Keratinocyte (primary cell): Measurements from ENCODE around the gene TMCC2. TPM values are rescaled to one million over a fixed set of nuclear protein-coding genes. Genes with fewer than 3 reads are reported as not detected.
A peak's percentile ranks its signal among the peaks of the same experiment; 100 is the strongest.

Source experiments
- DNase-seq: peaks from one replicate; pipeline ENCODE4 v3.0.0-alpha.2; 2011; ENCODE audit warnings: low read depth, missing footprints, low spot score
- FAIRE-seq: peaks from 2 replicates; lab custom pipeline; 2011; peaks lifted over from hg19 to GRCh38; lab: Jason Lieb, UNC
- H2AFZ ChIP-seq: 2 replicates; pipeline ENCODE4 v1.6.0; 2012; ENCODE audit warnings: low read length, control low read depth, inconsistent platforms; ENCODE audit not compliant: control insufficient read depth
- H3K27ac ChIP-seq: 2 replicates; pipeline ENCODE4 v1.5.1; 2011; ENCODE audit warnings: low read length; ENCODE audit not compliant: control insufficient read depth, insufficient read depth
- H3K27me3 ChIP-seq: 3 replicates; pipeline ENCODE4 v1.6.0; 2011; ENCODE audit warnings: low read length; ENCODE audit not compliant: control insufficient read depth, insufficient read depth; ENCODE audit errors: extremely low read depth
- H3K36me3 ChIP-seq, 2 experiments: 2 replicates in 1 of 2; 3 replicates in 1 of 2; pipeline ENCODE4 v1.5.1; 2011; ENCODE audit warnings: low read length in 2 of 2, mild to moderate bottlenecking in 1 of 2; ENCODE audit not compliant: control insufficient read depth in 2 of 2, insufficient read depth in 2 of 2; ENCODE audit errors: extremely low read depth in 1 of 2
- H3K4me1 ChIP-seq: 3 replicates; pipeline ENCODE4 v1.5.1; 2011; ENCODE audit warnings: low read length; ENCODE audit not compliant: control insufficient read depth, insufficient read depth; ENCODE audit errors: extremely low read depth
- H3K4me2 ChIP-seq: 3 replicates; pipeline ENCODE4 v1.6.0; 2011; ENCODE audit warnings: low read depth, low read length; ENCODE audit not compliant: control insufficient read depth, insufficient read depth; ENCODE audit errors: extremely low read depth
- H3K4me3 ChIP-seq, 3 experiments: fragments of 200-600 bp in 1 of 3; sonication (generic) in 1 of 3; 2 replicates in 2 of 3; 3 replicates in 1 of 3; pipeline ENCODE4 v1.5.1; 2011 to 2016; ENCODE audit warnings: low read length in 3 of 3, mild to moderate bottlenecking in 3 of 3, control low read depth in 2 of 3, inconsistent platforms in 1 of 3, low read depth in 1 of 3, mixed read lengths in 1 of 3, mixed run types in 1 of 3, moderate library complexity in 1 of 3; ENCODE audit not compliant: control insufficient read depth in 2 of 3, insufficient read depth in 2 of 3; ENCODE audit errors: extremely low read depth in 1 of 3
- H3K79me2 ChIP-seq: 2 replicates; pipeline ENCODE4 v1.6.0; 2012; ENCODE audit warnings: low read length; ENCODE audit not compliant: control insufficient read depth, insufficient read depth
- H3K9ac ChIP-seq: 3 replicates; pipeline ENCODE4 v1.6.0; 2011; ENCODE audit warnings: low read length; ENCODE audit not compliant: control insufficient read depth, insufficient read depth; ENCODE audit errors: extremely low read depth
- H3K9me1 ChIP-seq: 3 replicates; pipeline ENCODE4 v1.6.0; 2011; ENCODE audit warnings: low read length; ENCODE audit not compliant: control insufficient read depth, insufficient read depth; ENCODE audit errors: extremely low read depth
- H3K9me3 ChIP-seq: 2 replicates; pipeline ENCODE4 v1.5.1; 2012; ENCODE audit warnings: low read depth, low read length; ENCODE audit not compliant: control insufficient read depth
- H4K20me1 ChIP-seq: 3 replicates; pipeline ENCODE4 v1.6.0; 2011; ENCODE audit warnings: low read length; ENCODE audit not compliant: control insufficient read depth, insufficient read depth; ENCODE audit errors: extremely low read depth
- EZH2 ChIP-seq: IDR thresholded peaks from one replicate; pipeline ENCODE4 v1.6.1; 2012; ENCODE audit warnings: inconsistent platforms, mild to moderate bottlenecking, low read length, moderate library complexity
- dilution Hi-C: fragments of 300-500 bp; cut with MboI; formaldehyde crosslinking; loops from one replicate; pipeline ENCODE4 v1.7.0; 2020; ENCODE audit warnings: low sequenced_read_pairs; ENCODE audit not compliant: extremely low pct_ligation_motif_present
- polyA plus RNA-seq, 5 experiments: library from polyadenylated mRNA; depleted of rRNA in 3 of 5; stranded (reverse) in 3 of 5; stranded (forward) in 1 of 5; unstranded in 1 of 5; fragments of >200 nt; gene quantifications; 1 replicate in 1 of 5; 2 replicates in 3 of 5; 3 replicates in 1 of 5; pipeline versions ENCODE4 v1.2.1 to v1.2.3, GENCODE V29; 2011 to 2012; ENCODE audit warnings: missing spikeins in 2 of 5, low read depth in 1 of 5, low replicate concordance in 1 of 5
- TF ChIP-seq, protein P1 (sequence below), 3 experiments: IDR thresholded peaks in 1 of 3; conservative IDR thresholded peaks in 1 of 3; optimal IDR thresholded peaks in 1 of 3; 2 replicates in 2 of 3; 3 replicates in 1 of 3; pipeline versions ENCODE3 to v1.5.1; 2011; ENCODE audit warnings: low read length in 3 of 3, mild to moderate bottlenecking in 3 of 3, moderate library complexity in 2 of 3, control low read depth in 1 of 3, inconsistent platforms in 1 of 3; ENCODE audit not compliant: insufficient read depth in 2 of 3; ENCODE audit errors: extremely low read depth in 1 of 3

The TMCC2 gene
- polyA plus RNA-seq, 1 donor (not counting 4 experiments of a cell fraction or from before 2014, with no cell fraction given): 0.60 TPM

DNA sequence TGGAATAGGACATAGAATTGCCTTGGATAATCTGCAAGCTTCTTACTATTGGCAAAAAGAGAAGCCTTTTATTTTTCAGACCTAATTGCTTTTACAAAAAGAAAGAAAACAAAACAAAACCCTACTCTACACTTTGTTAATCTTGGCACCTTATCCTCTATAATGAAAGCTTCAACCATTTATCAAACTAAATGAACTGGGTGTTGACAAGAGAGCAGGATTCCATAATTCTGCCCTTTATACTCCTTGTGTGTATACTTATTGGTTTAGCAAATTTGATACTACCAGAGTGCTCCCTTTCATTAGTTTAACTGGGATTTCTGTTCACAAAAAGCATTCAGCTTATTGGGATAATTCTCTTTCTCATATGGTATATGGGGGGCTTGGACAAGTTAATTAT lies 3.0 kb upstream of the TMCC2 start:
- Histone ChIP-seq H3K27me3 (no peaks in the 10 kb centered on the region), H3K79me2 (no peaks in the 10 kb centered on the region), H3K36me3 (no peaks in the 10 kb centered on the region), H3K9me1 (no peaks in the 10 kb centered on the region), H4K20me1 (no peaks in the 10 kb centered on the region), H3K4me1 (peaks cover 32% of the 10 kb centered on the region), H3K4me2 (no peak overlapping the region), H2AFZ (no peak overlapping the region), H3K27ac (no peak overlapping the region), H3K9ac (no peak overlapping the region), H3K9me3 (no peaks in the 10 kb centered on the region), H3K4me3 (no peak overlapping the region)
- dilution Hi-C loops: no loop called here
- no peak for TF ChIP-seq EZH2
- TF ChIP-seq, protein P1, sequence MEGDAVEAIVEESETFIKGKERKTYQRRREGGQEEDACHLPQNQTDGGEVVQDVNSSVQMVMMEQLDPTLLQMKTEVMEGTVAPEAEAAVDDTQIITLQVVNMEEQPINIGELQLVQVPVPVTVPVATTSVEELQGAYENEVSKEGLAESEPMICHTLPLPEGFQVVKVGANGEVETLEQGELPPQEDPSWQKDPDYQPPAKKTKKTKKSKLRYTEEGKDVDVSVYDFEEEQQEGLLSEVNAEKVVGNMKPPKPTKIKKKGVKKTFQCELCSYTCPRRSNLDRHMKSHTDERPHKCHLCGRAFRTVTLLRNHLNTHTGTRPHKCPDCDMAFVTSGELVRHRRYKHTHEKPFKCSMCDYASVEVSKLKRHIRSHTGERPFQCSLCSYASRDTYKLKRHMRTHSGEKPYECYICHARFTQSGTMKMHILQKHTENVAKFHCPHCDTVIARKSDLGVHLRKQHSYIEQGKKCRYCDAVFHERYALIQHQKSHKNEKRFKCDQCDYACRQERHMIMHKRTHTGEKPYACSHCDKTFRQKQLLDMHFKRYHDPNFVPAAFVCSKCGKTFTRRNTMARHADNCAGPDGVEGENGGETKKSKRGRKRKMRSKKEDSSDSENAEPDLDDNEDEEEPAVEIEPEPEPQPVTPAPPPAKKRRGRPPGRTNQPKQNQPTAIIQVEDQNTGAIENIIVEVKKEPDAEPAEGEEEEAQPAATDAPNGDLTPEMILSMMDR (optimal IDR thresholded peaks at IDR 0.05 in 1 of 3, IDR thresholded peaks at IDR 0.05 in 1 of 3, conservative IDR thresholded peaks at IDR 0.05 in 1 of 3; ENCODE audit: extremely low read depth in 1 of 3, insufficient read depth in 2 of 3, low read length in 3 of 3): no peak
- no peak for DNase-seq
- no peak for FAIRE-seq

DNA sequence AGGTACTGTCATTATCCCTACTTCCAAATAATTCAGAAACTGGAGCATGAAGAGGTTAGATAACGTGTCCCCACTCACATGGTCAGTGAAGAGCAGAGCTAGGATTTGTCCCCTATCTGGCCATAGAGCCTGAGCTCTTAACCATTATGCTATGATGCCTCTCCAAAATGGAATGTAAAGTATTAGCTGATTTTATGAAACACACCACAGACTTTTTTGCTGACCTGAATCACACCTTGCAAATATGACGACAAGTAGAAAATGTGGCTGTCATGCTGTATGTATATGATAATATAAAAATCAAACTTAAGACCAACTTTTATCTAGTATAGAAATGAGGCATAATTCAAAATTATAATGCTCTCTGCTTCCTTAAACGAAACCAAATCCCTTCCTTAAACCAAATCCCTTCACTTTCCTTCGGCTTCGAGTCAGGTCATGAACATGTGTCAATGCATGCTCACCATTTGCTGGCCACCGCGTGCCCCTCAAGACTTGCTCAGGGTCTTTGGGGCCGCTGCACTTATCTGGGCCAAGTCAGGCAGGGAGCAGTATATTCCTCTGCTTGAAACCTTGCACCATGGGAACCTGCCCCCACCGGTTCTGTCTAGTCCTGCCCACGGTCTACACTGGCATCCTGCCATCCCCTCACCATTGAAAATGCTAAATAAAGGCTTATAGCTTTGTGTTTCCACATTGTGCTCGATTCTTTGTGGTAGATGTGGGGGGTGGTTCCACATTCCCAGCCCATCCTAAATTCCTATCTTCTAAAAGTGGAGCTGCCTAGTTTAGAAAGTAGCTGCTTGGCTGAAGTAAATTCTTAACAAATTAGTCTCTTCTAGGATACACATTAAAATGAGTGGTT lies 1.6 kb upstream of the TMCC2 start:
- peak overlapping the region; percentile 71 for H2AFZ ChIP-seq
- no peaks in the 10 kb centered on the region for H3K27me3 ChIP-seq
- H3K4me1 ChIP-seq: peaks cover 35% of the 10 kb centered on the region
- H3K4me3 ChIP-seq: peak overlapping the region in 2 of 3 experiments; percentile 52 to 56
- H3K9ac ChIP-seq: peak overlapping the region; percentile 64
- no peaks in the 10 kb centered on the region for H3K79me2 ChIP-seq
- H3K27ac ChIP-seq: peak overlapping the region; percentile 76
- H3K36me3 ChIP-seq: no peaks in the 10 kb centered on the region
- no peak for FAIRE-seq
- TF ChIP-seq, protein P1 (optimal IDR thresholded peaks at IDR 0.05 in 1 of 3, IDR thresholded peaks at IDR 0.05 in 1 of 3, conservative IDR thresholded peaks at IDR 0.05 in 1 of 3; ENCODE audit: extremely low read depth in 1 of 3, insufficient read depth in 2 of 3, low read length in 3 of 3): no peak
- TF ChIP-seq EZH2: no peak
- DNase-seq: peak; percentile 44
- no peaks in the 10 kb centered on the region for H3K9me3 ChIP-seq
- peak overlapping the region; percentile 96 for H3K4me2 ChIP-seq
- no peaks in the 10 kb centered on the region for H4K20me1 ChIP-seq
- H3K9me1 ChIP-seq: no peaks in the 10 kb centered on the region
- dilution Hi-C loops: no loop called here
